Measurements from ENCODE around the gene CALCR. TPM values are rescaled to one million over a fixed set of nuclear protein-coding genes. Genes with fewer than 3 reads are reported as not detected.

Gene CALCR
- total RNA-seq, 1 donor from 2014 or later = not detected

DNA sequence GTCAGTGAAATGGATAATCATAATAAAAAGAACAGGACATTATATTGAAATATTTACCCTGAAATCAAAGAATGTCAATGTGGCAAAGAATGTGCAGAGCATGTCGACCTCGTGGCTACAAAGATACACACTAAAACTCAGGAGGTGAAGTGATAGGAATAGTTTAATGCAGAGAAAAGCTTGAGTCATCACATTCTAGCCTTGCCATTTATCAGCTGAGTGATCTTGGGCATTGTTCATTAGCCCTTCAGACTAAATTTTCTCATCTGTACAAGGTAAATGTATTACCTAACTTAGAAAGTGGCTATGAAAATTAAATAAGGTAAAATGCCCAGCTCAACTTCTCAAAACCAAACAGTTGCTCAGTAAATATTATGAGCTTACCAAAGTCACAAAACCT lies 22.6 kb downstream of the CALCR start:
- no peaks in the 10 kb centered on the region for H3K27me3 ChIP-seq
- intact Hi-C loops (cut with DNase I) = no loop called here
- no peaks in the 10 kb centered on the region for H3K36me3 ChIP-seq
- TF ChIP-seq, protein P1, sequence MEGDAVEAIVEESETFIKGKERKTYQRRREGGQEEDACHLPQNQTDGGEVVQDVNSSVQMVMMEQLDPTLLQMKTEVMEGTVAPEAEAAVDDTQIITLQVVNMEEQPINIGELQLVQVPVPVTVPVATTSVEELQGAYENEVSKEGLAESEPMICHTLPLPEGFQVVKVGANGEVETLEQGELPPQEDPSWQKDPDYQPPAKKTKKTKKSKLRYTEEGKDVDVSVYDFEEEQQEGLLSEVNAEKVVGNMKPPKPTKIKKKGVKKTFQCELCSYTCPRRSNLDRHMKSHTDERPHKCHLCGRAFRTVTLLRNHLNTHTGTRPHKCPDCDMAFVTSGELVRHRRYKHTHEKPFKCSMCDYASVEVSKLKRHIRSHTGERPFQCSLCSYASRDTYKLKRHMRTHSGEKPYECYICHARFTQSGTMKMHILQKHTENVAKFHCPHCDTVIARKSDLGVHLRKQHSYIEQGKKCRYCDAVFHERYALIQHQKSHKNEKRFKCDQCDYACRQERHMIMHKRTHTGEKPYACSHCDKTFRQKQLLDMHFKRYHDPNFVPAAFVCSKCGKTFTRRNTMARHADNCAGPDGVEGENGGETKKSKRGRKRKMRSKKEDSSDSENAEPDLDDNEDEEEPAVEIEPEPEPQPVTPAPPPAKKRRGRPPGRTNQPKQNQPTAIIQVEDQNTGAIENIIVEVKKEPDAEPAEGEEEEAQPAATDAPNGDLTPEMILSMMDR (IDR thresholded peaks at IDR 0.05) = no peak
- no peaks in the 10 kb centered on the region for H3K4me1 ChIP-seq
- no peak overlapping the region for H3K4me3 ChIP-seq
- no peak for DNase-seq (ENCODE audit: low spot score in 2 of 2)
- H3K9me3 ChIP-seq = no peaks in the 10 kb centered on the region
- no peak overlapping the region for H3K27ac ChIP-seq

DNA sequence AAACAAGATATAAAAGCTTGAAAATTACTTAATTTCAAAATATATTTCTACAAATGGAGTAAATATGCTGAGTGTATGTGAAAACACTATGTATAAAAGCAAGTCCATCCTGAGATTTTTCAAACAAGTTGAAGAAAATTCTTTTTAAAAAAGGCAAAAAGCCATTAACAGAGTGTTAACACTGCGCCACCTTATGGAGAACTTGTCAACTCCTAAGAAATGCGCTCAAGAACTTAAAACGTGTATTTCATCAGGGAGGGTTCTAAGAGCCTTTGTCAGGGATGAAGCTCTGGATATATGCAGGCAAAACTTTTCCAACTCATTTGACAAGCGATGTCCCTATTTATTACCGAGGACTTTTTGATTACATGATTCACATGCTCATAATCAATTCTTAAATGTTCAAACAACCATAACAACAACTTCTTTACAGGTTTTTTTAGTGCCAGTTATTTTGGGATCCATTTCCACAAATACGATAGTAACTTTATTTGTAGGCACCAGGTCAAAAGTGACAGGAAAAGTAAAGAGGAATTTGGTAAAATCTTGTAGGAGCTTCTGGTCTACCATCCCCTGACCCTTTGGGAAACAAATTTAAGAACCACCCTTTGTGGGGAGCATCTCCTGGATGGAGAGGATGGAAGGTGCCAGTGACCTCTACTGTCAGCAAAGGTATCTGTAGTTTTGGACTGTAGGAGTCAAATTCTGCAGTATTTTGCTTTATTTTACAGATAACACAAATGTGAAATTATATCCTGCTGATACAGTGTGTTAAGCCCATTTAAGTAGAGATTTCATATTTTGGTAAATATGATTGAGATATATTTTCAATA lies 23.2 kb downstream of the CALCR start:
- no peak overlapping the region for H3K4me3 ChIP-seq
- no peak overlapping the region for H3K27ac ChIP-seq
- no peak for DNase-seq (ENCODE audit: low spot score in 2 of 2)
- no peaks in the 10 kb centered on the region for H3K36me3 ChIP-seq
- TF ChIP-seq, protein P1 (IDR thresholded peaks at IDR 0.05) = peak in 1 of 3 experiments; percentile 30
- H3K9me3 ChIP-seq = no peaks in the 10 kb centered on the region
- intact Hi-C loops (cut with DNase I) = no loop called here
- H3K27me3 ChIP-seq = no peaks in the 10 kb centered on the region
- no peaks in the 10 kb centered on the region for H3K4me1 ChIP-seq

DNA sequence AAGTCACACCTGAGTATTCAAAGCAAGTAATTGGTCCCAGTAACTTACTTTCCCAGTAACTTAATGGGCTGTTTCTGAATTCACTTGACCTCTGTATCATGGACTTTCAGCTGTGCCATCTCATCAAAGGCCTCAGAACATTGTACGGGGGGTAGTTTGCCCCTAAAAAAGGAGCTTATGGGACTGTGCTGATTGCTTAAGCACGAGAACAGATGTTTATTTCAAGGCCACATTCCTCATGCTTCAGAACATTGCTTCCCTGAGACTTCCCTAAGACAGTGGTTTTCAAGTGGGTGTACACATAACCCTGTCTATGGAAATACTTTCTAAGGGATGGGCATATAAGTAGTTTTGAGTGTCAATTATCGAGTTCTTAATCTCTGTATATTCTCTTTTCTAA lies 26.8 kb downstream of the CALCR start:
- Histone ChIP-seq H3K27ac (no peak overlapping the region), H3K4me3 (no peak overlapping the region), H3K27me3 (no peaks in the 10 kb centered on the region), H3K9me3 (no peaks in the 10 kb centered on the region), H3K36me3 (no peaks in the 10 kb centered on the region), H3K4me1 (no peaks in the 10 kb centered on the region)
- intact Hi-C loops (cut with DNase I) = no loop called here
- DNase-seq (ENCODE audit: low spot score in 2 of 2) = no peak
- TF ChIP-seq, protein P1 (IDR thresholded peaks at IDR 0.05) = no peak

DNA sequence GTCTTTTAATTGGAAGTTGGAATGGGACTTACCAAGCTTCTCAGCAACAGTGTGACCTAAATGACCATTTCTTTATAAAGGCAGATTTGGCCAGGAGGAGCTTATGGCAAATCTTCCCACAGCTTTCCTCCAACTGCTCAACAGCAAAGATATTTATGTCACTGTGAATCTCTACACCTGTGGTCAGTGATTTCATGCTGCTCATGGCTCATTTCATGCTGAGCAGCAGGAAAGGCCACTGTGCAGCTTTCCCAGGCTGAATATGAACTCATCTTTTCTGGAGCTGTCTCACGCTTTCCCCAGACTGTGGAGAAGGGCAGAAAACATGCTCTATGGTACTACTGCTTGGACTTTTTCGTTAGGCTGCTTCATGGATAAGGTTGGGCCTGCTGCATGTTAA lies 29.8 kb downstream of the CALCR start:
- intact Hi-C loops (cut with DNase I) = no loop called here
- H3K4me1 ChIP-seq = no peaks in the 10 kb centered on the region

DNA sequence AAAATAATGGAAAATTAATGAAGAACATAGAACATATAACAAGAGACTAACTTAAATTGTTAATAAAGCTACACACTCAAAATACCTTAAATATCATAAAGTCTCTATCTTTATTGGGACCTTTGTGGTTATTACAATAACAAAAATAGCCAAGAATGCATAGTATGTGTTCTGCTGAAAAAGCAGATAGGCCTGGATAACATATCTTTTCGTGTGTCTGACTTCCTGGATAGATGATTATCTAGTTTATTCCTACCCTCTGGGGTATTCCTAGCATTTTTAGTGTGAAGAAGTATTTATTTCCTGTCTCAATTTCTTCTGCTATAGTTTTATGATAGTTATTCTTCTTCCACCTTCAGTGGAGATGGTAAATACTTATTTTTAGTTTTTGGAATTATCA lies 36.5 kb downstream of the CALCR start:
- no peaks in the 10 kb centered on the region for H3K36me3 ChIP-seq
- no peaks in the 10 kb centered on the region for H3K9me3 ChIP-seq
- intact Hi-C loops (cut with DNase I) = no loop called here
- H3K4me1 ChIP-seq = no peaks in the 10 kb centered on the region
- TF ChIP-seq, protein P1 (IDR thresholded peaks at IDR 0.05) = no peak
- H3K4me3 ChIP-seq = no peak overlapping the region
- no peaks in the 10 kb centered on the region for H3K27me3 ChIP-seq
- no peak for DNase-seq (ENCODE audit: low spot score in 2 of 2)
- H3K27ac ChIP-seq = no peak overlapping the region

More for the DNA sequence above, 29.8 kb downstream of the CALCR start:
- TF ChIP-seq, protein P1 (IDR thresholded peaks at IDR 0.05) = no peak
- H3K36me3 ChIP-seq = no peaks in the 10 kb centered on the region
- H3K9me3 ChIP-seq = no peaks in the 10 kb centered on the region
- no peak overlapping the region for H3K4me3 ChIP-seq
- no peak for DNase-seq (ENCODE audit: low spot score in 2 of 2)
- no peak overlapping the region for H3K27ac ChIP-seq
- H3K27me3 ChIP-seq = no peaks in the 10 kb centered on the region

Measured in ascending aorta (tissue), 2 donors.